HepG2 (cell line): ENCODE results near the gene OLAH. TPM values are rescaled to one million over a fixed set of nuclear protein-coding genes. Genes with fewer than 3 reads are reported as not detected.

Experiments
- ADNP ChIP-seq: sonication (generic); formaldehyde crosslinking; IDR thresholded peaks from 2 replicates; pipeline ENCODE4 v1.4.0; 2020; ENCODE audit warnings: missing genetic modification reagents
- AKAP8 ChIP-seq: sonication (generic); formaldehyde crosslinking; IDR thresholded peaks from 2 replicates; pipeline ENCODE4 v1.5.1; 2020; ENCODE audit warnings: mild to moderate bottlenecking, missing genetic modification reagents
- CCAR2 ChIP-seq: fragments of 200-400 bp; formaldehyde crosslinking; optimal IDR thresholded peaks from 2 replicates; pipeline ENCODE3; 2018; ENCODE audit warnings: low read depth, mild to moderate bottlenecking, low read length, moderate library complexity
- ETV5 ChIP-seq: IDR thresholded peaks from 2 replicates; pipeline ENCODE4 v1.6.1; 2018; ENCODE audit warnings: missing biosample characterization, missing genetic modification reagents, inconsistent platforms, borderline replicate concordance
- GFI1 ChIP-seq: sonication (generic); formaldehyde crosslinking; IDR thresholded peaks from 2 replicates; pipeline ENCODE4 v1.5.0; 2020; ENCODE audit warnings: missing genetic modification reagents, mild to moderate bottlenecking, borderline replicate concordance
- HMGA1 ChIP-seq: sonication (generic); formaldehyde crosslinking; conservative IDR thresholded peaks from 2 replicates; pipeline ENCODE4 v1.4.0; 2020; ENCODE audit warnings: missing genetic modification reagents
- HNF4G ChIP-seq, 2 experiments: sonication (generic) in 1 of 2; formaldehyde crosslinking in 1 of 2; IDR thresholded peaks; 2 replicates each; pipeline versions ENCODE4 v1.4.0 to v1.6.1; 2011 to 2020; ENCODE audit warnings: borderline replicate concordance in 2 of 2, low read depth in 2 of 2, mild to moderate bottlenecking in 2 of 2, low read length in 1 of 2, missing genetic modification reagents in 1 of 2, moderate library complexity in 1 of 2
- JUND ChIP-seq: sonication (generic); formaldehyde crosslinking; IDR thresholded peaks from 2 replicates; pipeline ENCODE4 v1.8.0; 2022; ENCODE audit warnings: mild to moderate bottlenecking, missing genetic modification reagents
- KAT2B ChIP-seq: fragments of 150-350 bp; IDR thresholded peaks from 2 replicates; pipeline ENCODE4 v1.6.1; 2014; ENCODE audit warnings: low read depth, low read length, borderline replicate concordance
- KLF11 ChIP-seq: IDR thresholded peaks from 2 replicates; pipeline ENCODE4 v1.6.1; 2016; ENCODE audit warnings: missing compliant biosample characterization
- PTBP1 ChIP-seq: fragments of 200-400 bp; formaldehyde crosslinking; IDR thresholded peaks from 2 replicates; pipeline ENCODE4 v1.6.1; 2018; ENCODE audit warnings: low read length, low read depth; ENCODE audit not compliant: poor library complexity, severe bottlenecking
- RCOR2 ChIP-seq: IDR thresholded peaks from 2 replicates; pipeline ENCODE4 v1.6.1; 2016; ENCODE audit warnings: missing biosample characterization, missing genetic modification reagents
- RELA ChIP-seq: sonication (generic); formaldehyde crosslinking; IDR thresholded peaks from 2 replicates; pipeline ENCODE4 v1.4.0; 2020; ENCODE audit warnings: missing genetic modification reagents
- SIX4 ChIP-seq: sonication (generic); formaldehyde crosslinking; IDR thresholded peaks from 2 replicates; pipeline ENCODE4 v1.4.0; 2020; ENCODE audit warnings: missing genetic modification reagents
- SP5 ChIP-seq: IDR thresholded peaks from 2 replicates; pipeline ENCODE4 v1.6.1; 2016; ENCODE audit warnings: low read depth, borderline replicate concordance
- YEATS2 ChIP-seq: sonication (generic); formaldehyde crosslinking; IDR thresholded peaks from 2 replicates; pipeline ENCODE4 v1.4.0; 2020; ENCODE audit warnings: missing genetic modification reagents, borderline replicate concordance
- ZBTB26 ChIP-seq: IDR thresholded peaks from 2 replicates; pipeline ENCODE4 v1.6.1; 2016; ENCODE audit warnings: missing compliant biosample characterization, missing genetic modification reagents, borderline replicate concordance
- ZBTB42 ChIP-seq: sonication (generic); formaldehyde crosslinking; IDR thresholded peaks from 2 replicates; pipeline ENCODE4 v1.5.0; 2020; ENCODE audit warnings: mild to moderate bottlenecking, missing genetic modification reagents
- ZBTB8A ChIP-seq: sonication (generic); formaldehyde crosslinking; IDR thresholded peaks from 2 replicates; pipeline ENCODE4 v1.4.0; 2020; ENCODE audit warnings: mild to moderate bottlenecking, low read depth, missing genetic modification reagents, borderline replicate concordance
- ZNF230 ChIP-seq: sonication (generic); formaldehyde crosslinking; IDR thresholded peaks from 2 replicates; pipeline ENCODE4 v1.4.0; 2020; ENCODE audit warnings: mild to moderate bottlenecking, missing genetic modification reagents
- ZNF615 ChIP-seq: sonication (generic); formaldehyde crosslinking; IDR thresholded peaks from 2 replicates; pipeline ENCODE4 v1.5.0; 2020; ENCODE audit warnings: mild to moderate bottlenecking, missing genetic modification reagents, borderline replicate concordance
- ZNF737 ChIP-seq: sonication (generic); formaldehyde crosslinking; IDR thresholded peaks from 2 replicates; pipeline ENCODE4 v1.5.0; 2020; ENCODE audit warnings: missing genetic modification reagents, mild to moderate bottlenecking, borderline replicate concordance
- ZNF784 ChIP-seq: sonication (generic); formaldehyde crosslinking; IDR thresholded peaks from 2 replicates; pipeline ENCODE4 v1.5.1; 2020; ENCODE audit warnings: missing genetic modification reagents, mild to moderate bottlenecking, borderline replicate concordance
- polyA plus RNA-seq, 8 experiments: library from polyadenylated mRNA; depleted of rRNA in 3 of 8; stranded (reverse) in 7 of 8; unstranded in 1 of 8; fragments of >200 nt; fragmentation: Illumina TruSeq in 4 of 8; extraction: Trizol in 4 of 8; gene quantifications; 2 replicates each; pipeline versions ENCODE4 v1.2.1 to v1.2.3, GENCODE V29; 2011 to 2016; ENCODE audit warnings: low read depth in 4 of 8, missing spikeins in 1 of 8, mixed read lengths in 1 of 8; ENCODE audit not compliant: insufficient read depth in 1 of 8
- total RNA-seq, 5 experiments: library from RNA; depleted of rRNA; stranded (reverse); fragments of >200 nt; fragmentation: Illumina TruSeq; extraction: Trizol; gene quantifications; 2 replicates each; pipeline ENCODE4 v1.2.3, GENCODE V29; 2016; ENCODE audit warnings: low read depth in 1 of 5
- TF ChIP-seq, protein P1 (sequence below): sonication (generic); formaldehyde crosslinking; IDR thresholded peaks from 2 replicates; pipeline ENCODE4 v1.8.0; 2022; ENCODE audit warnings: missing genetic modification reagents, low read depth, mild to moderate bottlenecking, borderline replicate concordance
- TF ChIP-seq, protein P2 (sequence below): sonication (generic); formaldehyde crosslinking; IDR thresholded peaks from 2 replicates; pipeline ENCODE4 v1.5.0; 2020; ENCODE audit warnings: missing genetic modification reagents, mild to moderate bottlenecking, borderline replicate concordance
- TF ChIP-seq, protein P3 (sequence below): sonication (generic); formaldehyde crosslinking; IDR thresholded peaks from 2 replicates; pipeline ENCODE4 v1.4.0; 2020; ENCODE audit warnings: low read depth, mild to moderate bottlenecking, missing genetic modification reagents

OLAH gene
- total and polyA plus RNA-seq, 2 of the 13 experiments (the other 11 are each of a cell fraction or from before 2014, with no cell fraction given) = 0.13 TPM; not detected in 1

DNA sequence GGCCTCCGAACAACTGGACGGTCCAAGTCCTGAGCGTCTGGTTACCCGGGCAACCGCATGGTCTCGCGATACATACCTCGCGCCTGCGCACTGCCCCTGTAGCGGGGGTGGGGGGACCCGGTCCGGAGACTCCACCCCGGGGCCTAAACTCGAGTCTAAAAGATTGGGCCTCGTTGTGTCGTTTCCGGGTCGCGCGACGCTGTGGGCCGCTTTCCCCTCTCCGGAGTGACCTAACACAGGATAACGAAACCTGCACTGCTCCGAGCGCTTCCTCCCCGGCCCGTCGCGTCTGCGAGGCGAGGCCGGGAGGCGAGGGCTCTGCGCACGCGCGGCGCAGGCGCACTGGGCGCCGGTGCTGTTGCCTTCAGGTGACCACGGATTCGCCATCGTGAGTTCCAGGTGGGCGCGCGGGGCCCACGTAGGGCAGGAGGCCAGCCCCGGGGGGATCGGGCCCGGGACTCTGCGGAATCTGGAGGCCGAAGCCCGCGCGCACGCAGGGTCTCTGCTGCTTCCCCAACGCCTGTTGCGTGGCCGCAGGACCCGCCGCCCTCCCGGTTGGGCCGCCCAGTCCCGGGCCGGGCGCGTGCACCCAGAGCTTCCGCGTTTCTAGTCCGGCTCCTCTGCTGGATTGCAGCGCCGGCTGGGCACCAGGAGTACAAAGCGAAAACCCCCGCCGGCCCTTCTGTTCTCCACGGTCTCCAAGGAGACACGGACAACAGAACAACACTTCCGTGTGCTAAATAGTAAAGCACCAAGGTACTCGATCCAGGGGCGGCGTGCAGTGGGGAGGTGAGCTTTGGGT, 53.5 kb downstream of the OLAH start, which contains the start of gene RPP38 (continued):
- TF ChIP-seq ZNF784 (peak; percentile 52; the same call in 1 of the 2 replicates), PTBP1 (no peak), RELA (CRISPR knock-in tag) (peak; percentile 82; the same call in 1 of the 2 replicates), ZNF615 (CRISPR knock-in tag) (no peak), JUND (no peak), HMGA1 (CRISPR knock-in tag) (no peak), CCAR2 (no peak), SIX4 (CRISPR knock-in tag) (no peak; the same call in 1 of the 2 replicates), ZBTB42 (CRISPR knock-in tag) (peak; percentile 74; the same call in 1 of the 2 replicates), ADNP (no peak), KLF11 (no peak), ZBTB8A (CRISPR knock-in tag) (peak; percentile 80; the same call in 1 of the 2 replicates), KAT2B (no peak), AKAP8 (no peak), HNF4G (IDR thresholded peaks at IDR 0.05; ENCODE audit: borderline replicate concordance, low read depth, low read length) (peak; percentile 19; the same call in 1 of the 2 replicates), HNF4G (CRISPR knock-in tag; IDR thresholded peaks at IDR 0.05; ENCODE audit: borderline replicate concordance, low read depth) (no peak), YEATS2 (CRISPR knock-in tag) (peak; percentile 92), ZBTB26 (CRISPR knock-in tag) (peak; percentile 16; the same call in 1 of the 2 replicates), SP5 (no peak), ZNF737 (CRISPR knock-in tag) (0 out of 2 replicates have a peak, but pooled peaks have one; percentile 66), ZNF230 (peak; percentile 87), GFI1 (CRISPR knock-in tag) (peak; percentile 71; the same call in 1 of the 2 replicates), ETV5 (CRISPR knock-in tag) (peak; percentile 52; the same call in 1 of the 2 replicates), RCOR2 (CRISPR knock-in tag) (no peak)
- TF ChIP-seq, protein P1, sequence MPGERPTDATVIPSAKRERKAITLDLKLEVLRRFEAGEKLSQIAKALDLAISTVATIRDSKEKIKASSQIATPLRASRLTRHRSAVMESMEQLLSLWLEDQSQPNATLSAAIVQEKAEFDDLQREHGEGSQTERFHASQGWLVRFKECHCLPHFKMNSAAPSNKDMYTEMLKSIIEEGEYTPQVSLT (CRISPR knock-in tag) = no peak; the same call in 1 of the 2 replicates
- TF ChIP-seq, protein P2, sequence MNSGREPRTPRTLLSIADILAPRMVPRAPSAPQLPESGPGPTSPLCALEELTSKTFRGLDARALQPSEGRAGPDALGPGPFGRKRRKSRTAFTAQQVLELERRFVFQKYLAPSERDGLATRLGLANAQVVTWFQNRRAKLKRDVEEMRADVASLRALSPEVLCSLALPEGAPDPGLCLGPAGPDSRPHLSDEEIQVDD = peak; percentile 92; the same call in 1 of the 2 replicates
- TF ChIP-seq, protein P3, sequence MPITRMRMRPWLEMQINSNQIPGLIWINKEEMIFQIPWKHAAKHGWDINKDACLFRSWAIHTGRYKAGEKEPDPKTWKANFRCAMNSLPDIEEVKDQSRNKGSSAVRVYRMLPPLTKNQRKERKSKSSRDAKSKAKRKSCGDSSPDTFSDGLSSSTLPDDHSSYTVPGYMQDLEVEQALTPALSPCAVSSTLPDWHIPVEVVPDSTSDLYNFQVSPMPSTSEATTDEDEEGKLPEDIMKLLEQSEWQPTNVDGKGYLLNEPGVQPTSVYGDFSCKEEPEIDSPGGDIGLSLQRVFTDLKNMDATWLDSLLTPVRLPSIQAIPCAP (CRISPR knock-in tag) = peak; percentile 19; the same call in 1 of the 2 replicates
